GM21723 (cell line): ENCODE results near the gene PRKCB.

Experiments
- ATAC-seq: cut with Tn5 transposase; IDR thresholded peaks from one replicate; pipeline ENCODE4 v1.9.1; 2021; ENCODE audit warnings: mild to moderate bottlenecking, moderate library complexity; ENCODE audit not compliant: unreplicated experiment

PRKCB gene

DNA sequence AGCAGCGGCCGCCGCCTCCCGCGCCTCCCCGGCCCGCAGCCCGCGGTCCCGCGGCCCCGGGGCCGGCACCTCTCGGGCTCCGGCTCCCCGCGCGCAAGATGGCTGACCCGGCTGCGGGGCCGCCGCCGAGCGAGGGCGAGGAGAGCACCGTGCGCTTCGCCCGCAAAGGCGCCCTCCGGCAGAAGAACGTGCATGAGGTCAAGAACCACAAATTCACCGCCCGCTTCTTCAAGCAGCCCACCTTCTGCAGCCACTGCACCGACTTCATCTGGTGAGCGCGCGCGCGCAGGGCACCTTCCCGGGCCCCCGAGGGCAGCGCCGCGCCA lies 258 bp downstream of the PRKCB start:
- peak; percentile 4 for ATAC-seq

DNA sequence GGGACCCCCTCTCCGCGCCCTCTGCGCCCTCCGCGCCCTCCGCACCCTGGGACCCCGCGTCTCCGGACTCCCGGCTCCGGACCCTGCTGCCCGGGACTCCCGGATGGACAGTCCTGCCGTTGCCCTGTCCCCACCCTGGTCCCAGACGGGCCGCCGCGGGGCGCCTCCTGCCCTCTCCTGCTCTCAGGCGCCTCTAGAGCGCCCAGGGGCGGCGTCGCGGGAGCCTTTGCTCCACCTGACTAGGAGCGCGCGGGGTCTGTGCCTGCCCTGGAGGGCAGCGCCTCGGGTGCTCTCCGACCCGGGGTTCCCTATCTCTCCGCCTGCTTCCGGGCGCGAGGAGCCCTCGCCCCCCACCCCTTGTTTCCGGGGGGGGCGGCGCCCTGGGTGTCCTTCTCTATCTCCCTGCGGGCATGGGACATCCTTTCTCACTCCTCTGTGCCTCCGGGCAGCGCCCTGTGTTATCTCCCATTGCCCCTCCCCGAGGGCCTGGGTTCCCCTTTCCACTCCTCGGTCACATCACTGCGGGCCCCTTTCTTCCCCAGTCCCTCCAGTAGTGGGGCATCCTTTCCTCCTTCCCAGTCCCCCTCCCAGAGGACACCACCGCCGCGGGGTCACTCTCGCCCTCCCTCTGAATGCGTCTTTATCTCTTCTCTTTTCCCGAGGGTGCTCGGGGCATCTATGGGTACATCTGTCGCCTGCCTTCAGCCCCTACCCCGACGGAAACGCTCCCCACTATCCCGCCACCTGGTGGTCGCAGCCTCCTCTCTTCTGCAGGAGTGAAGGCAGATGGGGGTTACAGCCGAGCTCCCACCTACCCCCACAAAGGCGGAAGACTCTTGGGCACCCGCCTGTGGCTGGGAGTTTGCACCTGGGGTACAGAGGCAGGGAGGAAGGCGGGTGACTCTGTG lies 875 bp downstream of the PRKCB start:
- ATAC-seq: peak; percentile 31

- ATAC-seq: no peak
These were observed 1.9 kb downstream of the PRKCB start for GRCh38 chr16:23837553-23838308.

GRCh38 chr16:23838485-23839142 lies 2.8 kb downstream of the PRKCB start:
- ATAC-seq: no peak

- no peak for ATAC-seq
These were observed 4.5 kb downstream of the PRKCB start for GRCh38 chr16:23840310-23840709.

GRCh38 chr16:23842137-23842600 lies 6.4 kb downstream of the PRKCB start:
- peak; percentile 61 for ATAC-seq

- peak; percentile 49 for ATAC-seq
These were observed 7.4 kb downstream of the PRKCB start for GRCh38 chr16:23843143-23843542.

DNA sequence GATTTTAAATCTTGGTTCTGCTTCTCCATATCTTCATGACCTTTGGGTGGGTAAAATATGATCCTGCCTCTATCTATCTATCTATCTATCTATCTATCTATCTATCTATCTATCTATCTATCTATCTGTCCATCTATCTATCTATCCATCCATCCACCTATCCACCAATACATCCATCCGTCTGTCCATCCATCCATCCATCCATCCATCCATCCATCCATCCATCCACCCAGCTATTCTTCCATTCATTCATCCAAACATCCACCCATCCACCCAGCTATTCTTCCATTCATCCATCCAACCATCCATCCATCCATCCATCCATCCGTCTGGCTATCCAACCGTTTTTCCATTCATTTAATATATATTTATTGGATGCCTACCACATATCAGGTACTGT lies 11.5 kb downstream of the PRKCB start:
- no peak for ATAC-seq

GRCh38 chr16:23847948-23848347 lies 12.2 kb downstream of the PRKCB start:
- no peak for ATAC-seq

- ATAC-seq: no peak
These were observed 13.2 kb downstream of the PRKCB start for GRCh38 chr16:23848958-23849357.

GRCh38 chr16:23852794-23853562 lies 17.2 kb downstream of the PRKCB start:
- ATAC-seq: no peak

GRCh38 chr16:23855010-23855409 lies 19.2 kb downstream of the PRKCB start:
- no peak for ATAC-seq

- ATAC-seq: no peak
These were observed 20.5 kb downstream of the PRKCB start for GRCh38 chr16:23856251-23856709.

GRCh38 chr16:23857256-23857880 lies 21.6 kb downstream of the PRKCB start:
- ATAC-seq: no peak

DNA sequence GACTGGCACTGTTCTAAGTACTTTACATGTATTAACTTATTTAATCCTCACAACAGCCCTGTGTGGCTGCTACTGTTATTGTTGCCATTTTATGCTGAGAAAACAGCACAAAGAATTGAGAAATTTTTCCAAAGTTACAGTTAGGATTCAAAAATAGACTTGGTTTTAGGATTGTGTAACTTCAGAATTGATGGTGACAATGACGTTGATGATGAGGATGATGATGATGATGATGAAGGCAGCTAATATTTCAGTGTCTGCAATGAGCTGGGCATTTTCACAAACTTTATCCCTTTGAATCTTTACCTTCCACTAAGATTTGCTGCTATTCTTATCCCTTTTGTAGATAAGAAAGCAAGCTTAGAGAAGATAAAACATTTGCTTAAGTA lies 22.1 kb downstream of the PRKCB start:
- ATAC-seq: no peak

DNA sequence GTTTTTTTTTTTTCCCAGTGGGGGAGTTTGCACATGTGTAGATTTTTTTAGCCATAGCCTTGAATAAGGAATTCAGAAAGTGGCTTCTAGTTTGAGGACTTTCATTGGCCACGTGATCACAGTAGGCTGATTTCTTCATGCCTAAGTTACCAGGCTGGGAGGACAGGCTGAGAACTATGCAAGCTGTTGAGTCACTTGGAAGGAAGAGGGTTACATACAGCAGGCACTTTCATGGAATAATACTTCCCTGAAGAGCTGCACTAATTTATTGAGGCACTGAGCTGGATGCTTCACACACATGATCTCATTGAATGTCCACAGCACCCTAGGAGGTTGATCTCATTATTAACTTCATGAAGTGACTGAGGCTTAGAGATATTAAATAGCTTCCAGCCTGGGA lies 22.8 kb downstream of the PRKCB start:
- no peak for ATAC-seq

DNA sequence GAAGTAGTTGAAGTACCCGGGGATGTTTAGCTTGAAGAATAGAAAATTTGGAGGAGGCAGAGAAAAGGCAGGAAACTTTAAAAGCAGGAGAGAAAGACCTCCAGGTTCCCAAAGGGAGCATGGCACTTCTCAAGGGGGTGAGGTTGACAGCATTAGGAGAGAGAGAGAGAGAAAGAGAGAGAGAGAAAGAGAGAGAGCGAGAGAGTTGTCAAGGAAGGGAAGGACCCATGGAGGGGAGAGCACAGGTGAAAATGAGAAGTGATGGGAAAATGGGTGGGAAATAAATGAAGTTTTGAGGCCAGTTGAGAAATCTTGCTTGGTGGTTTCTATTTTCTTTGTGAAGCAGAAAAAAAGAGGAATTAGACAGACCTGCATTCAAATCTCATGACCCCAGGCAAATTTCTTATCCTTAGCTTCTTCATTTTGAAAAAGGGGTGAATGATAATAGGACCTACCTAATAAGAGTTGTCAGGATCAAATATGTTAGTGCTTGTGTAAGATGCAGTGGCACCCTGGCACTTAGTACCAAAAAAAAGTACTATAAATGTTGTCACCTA lies 24.0 kb downstream of the PRKCB start:
- no peak for ATAC-seq

DNA sequence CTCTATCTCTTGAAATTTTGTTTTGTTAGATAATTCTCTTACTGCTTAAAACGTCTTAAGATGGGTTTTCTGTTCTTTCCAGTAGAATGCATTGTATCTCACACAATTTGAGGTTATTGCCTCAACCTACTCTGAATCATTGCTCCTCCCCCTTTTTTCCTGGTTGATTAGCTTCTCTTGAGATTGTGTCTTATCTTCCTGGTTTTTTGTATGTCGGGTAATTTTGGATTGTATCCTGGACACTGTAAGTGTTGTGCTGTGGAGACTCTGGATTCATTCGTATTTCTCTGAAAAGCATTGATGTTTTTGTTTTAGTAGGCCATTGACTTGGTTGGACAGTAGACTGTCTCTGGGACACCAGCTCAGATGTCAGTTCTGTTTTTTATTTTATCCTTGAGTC lies 26.1 kb downstream of the PRKCB start:
- no peak for ATAC-seq

GRCh38 chr16:23862556-23862955 lies 26.8 kb downstream of the PRKCB start:
- ATAC-seq: no peak
